Loucy (cell line): Measurements from ENCODE around the gene TPBG.

Source experiments
- H2AFZ ChIP-seq: fragments of 200-600 bp; sonication (generic); 2 replicates; pipeline ENCODE4 v1.6.0; 2016; ENCODE audit warnings: antibody characterized with exemption, mild to moderate bottlenecking, low read length, moderate library complexity
- H3F3A ChIP-seq: fragments of 200-600 bp; 2 replicates; pipeline ENCODE4 v1.6.0; 2016; ENCODE audit warnings: antibody characterized with exemption, low read depth, mild to moderate bottlenecking
- H3K27me3 ChIP-seq: fragments of 200-600 bp; sonication (generic); 2 replicates; pipeline ENCODE4 v1.6.1; 2014; ENCODE audit warnings: low read length, mild to moderate bottlenecking; ENCODE audit not compliant: insufficient read depth, poor library complexity, severe bottlenecking
- H3K36me3 ChIP-seq: fragments of 200-600 bp; sonication (generic); 2 replicates; pipeline ENCODE4 v1.6.1; 2016; ENCODE audit warnings: low read length; ENCODE audit not compliant: insufficient read depth
- H3K4me1 ChIP-seq: fragments of 200-600 bp; sonication (generic); 2 replicates; pipeline ENCODE4 v1.5.1; 2014; ENCODE audit warnings: low read length, mild to moderate bottlenecking; ENCODE audit not compliant: insufficient read depth, poor library complexity, severe bottlenecking
- H3K4me2 ChIP-seq: fragments of 200-600 bp; sonication (generic); 2 replicates; pipeline ENCODE4 v1.6.0; 2014; ENCODE audit warnings: antibody characterized with exemption, low read length, low read depth, mild to moderate bottlenecking; ENCODE audit not compliant: poor library complexity, severe bottlenecking
- H3K4me3 ChIP-seq: fragments of 200-600 bp; sonication (generic); 2 replicates; pipeline ENCODE4 v1.5.1; 2014; ENCODE audit warnings: low read length, mild to moderate bottlenecking, mixed read lengths; ENCODE audit not compliant: poor library complexity, severe bottlenecking
- H3K79me2 ChIP-seq: fragments of 200-600 bp; sonication (generic); 2 replicates; pipeline ENCODE4 v1.6.1; 2014; ENCODE audit warnings: low read length; ENCODE audit not compliant: insufficient read depth
- H3K9ac ChIP-seq: fragments of 200-600 bp; sonication (generic); 2 replicates; pipeline ENCODE4 v1.6.0; 2014; ENCODE audit warnings: mild to moderate bottlenecking, low read depth, low read length, moderate library complexity; ENCODE audit not compliant: poor library complexity, severe bottlenecking
- H3K9me2 ChIP-seq: fragments of 200-600 bp; sonication (generic); replicated peaks from 2 replicates; pipeline ENCODE4 v1.6.1; 2016; ENCODE audit warnings: low read depth, low read length, mixed read lengths
- H3K9me3 ChIP-seq: fragments of 200-600 bp; sonication (generic); 2 replicates; pipeline ENCODE4 v1.6.1; 2014; ENCODE audit warnings: mild to moderate bottlenecking, antibody characterized with exemption, low read length, low read depth; ENCODE audit not compliant: insufficient read depth
- H4K20me1 ChIP-seq: fragments of 200-600 bp; sonication (generic); 2 replicates; pipeline ENCODE4 v1.6.0; 2014; ENCODE audit warnings: antibody characterized with exemption, low read length, mild to moderate bottlenecking; ENCODE audit not compliant: insufficient read depth, poor library complexity, severe bottlenecking
- EZH2phosphoT487 ChIP-seq: fragments of 200-600 bp; IDR thresholded peaks from 2 replicates; pipeline ENCODE4 v1.6.1; 2018; ENCODE audit warnings: antibody characterized with exemption, mild to moderate bottlenecking, moderate library complexity, borderline replicate concordance
- TF ChIP-seq, protein P1 (sequence below): fragments of 200-600 bp; sonication (generic); conservative IDR thresholded peaks from 2 replicates; pipeline ENCODE4 v1.5.1; 2014; ENCODE audit warnings: mild to moderate bottlenecking, antibody characterized with exemption, low read length

TPBG gene

DNA sequence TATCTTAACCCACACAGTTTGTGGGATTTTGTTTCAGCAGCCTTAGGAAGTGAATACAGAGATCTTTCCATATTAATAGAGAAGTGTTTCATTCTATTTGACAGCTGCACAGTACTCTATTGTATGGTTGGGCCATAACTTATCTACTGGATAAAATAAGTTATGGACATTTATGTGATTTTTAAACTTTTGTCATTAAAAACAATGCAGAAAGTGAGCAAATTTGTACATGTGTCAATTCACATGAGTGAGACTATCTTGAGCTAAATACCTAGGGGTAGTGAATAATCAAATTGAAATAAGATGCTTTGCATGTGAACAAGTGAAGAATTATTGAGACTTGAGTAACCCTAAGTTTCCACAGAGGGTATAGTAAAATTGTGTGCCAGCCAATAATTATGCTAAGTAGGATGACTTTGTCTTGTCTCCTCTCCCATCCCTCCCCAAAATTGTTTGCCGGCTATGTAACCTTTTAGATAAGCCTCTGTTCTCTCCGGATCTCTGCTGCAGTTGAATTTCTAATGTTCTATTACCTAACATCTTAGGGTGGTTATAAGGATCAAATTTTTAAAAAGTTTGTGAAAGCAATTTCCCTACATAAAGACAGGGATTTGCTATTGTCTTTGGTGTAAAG lies 33.3 kb upstream of the TPBG start:
- Histone ChIP-seq H4K20me1 (no peaks in the 10 kb centered on the region), H3K36me3 (no peaks in the 10 kb centered on the region), H3K9me3 (no peaks in the 10 kb centered on the region), H3K79me2 (no peaks in the 10 kb centered on the region), H3F3A (no peaks in the 10 kb centered on the region), H2AFZ (no peak overlapping the region), H3K4me3 (no peak overlapping the region), H3K9me2 (no peaks in the 10 kb centered on the region), H3K4me1 (no peaks in the 10 kb centered on the region), H3K9ac (no peak overlapping the region), H3K27me3 (no peaks in the 10 kb centered on the region), H3K4me2 (no peak overlapping the region)
- TF ChIP-seq, protein P1, sequence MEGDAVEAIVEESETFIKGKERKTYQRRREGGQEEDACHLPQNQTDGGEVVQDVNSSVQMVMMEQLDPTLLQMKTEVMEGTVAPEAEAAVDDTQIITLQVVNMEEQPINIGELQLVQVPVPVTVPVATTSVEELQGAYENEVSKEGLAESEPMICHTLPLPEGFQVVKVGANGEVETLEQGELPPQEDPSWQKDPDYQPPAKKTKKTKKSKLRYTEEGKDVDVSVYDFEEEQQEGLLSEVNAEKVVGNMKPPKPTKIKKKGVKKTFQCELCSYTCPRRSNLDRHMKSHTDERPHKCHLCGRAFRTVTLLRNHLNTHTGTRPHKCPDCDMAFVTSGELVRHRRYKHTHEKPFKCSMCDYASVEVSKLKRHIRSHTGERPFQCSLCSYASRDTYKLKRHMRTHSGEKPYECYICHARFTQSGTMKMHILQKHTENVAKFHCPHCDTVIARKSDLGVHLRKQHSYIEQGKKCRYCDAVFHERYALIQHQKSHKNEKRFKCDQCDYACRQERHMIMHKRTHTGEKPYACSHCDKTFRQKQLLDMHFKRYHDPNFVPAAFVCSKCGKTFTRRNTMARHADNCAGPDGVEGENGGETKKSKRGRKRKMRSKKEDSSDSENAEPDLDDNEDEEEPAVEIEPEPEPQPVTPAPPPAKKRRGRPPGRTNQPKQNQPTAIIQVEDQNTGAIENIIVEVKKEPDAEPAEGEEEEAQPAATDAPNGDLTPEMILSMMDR = no peak
- TF ChIP-seq EZH2phosphoT487 = no peak

DNA sequence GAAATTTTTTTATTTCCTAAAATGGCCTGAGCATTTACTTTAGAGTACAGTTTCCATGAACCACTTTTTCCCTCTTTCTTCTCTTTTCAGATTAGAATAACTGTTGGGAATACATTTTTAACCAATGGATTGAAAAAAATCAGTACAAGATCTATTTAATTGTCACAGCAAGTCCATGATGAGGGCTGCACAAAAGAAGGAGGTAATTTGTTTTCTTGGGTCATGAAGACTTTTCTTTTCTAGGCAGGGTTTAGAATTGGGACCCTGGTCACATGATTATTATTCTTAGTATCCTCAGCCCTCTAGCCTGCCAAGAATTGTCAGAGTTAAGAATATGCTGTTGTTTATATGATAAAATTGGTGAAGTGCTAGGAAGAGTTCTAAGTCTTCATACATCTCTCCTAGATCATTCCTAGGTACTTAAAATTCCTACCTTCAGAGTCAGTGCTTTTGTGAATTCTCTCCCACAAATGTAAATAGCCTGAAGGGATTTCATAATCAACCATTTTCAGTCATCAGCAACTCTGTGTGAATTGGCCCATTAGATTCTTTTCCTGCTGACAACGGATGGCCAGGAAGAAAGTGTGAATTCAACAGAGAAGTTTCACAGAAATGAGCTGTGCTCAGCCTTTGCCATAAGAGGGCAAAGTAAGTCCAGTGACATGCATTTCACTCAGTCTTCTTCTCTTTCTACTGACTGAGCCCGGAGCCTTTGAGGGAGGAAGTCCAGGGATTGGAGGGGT lies 32.4 kb upstream of the TPBG start:
- Histone ChIP-seq H2AFZ (no peak overlapping the region), H3K36me3 (no peaks in the 10 kb centered on the region), H3K9ac (no peak overlapping the region), H3K4me2 (no peak overlapping the region), H3K79me2 (no peaks in the 10 kb centered on the region), H3K27me3 (no peaks in the 10 kb centered on the region), H3F3A (no peaks in the 10 kb centered on the region), H3K4me3 (no peak overlapping the region), H3K4me1 (no peaks in the 10 kb centered on the region), H3K9me2 (no peaks in the 10 kb centered on the region), H4K20me1 (no peaks in the 10 kb centered on the region), H3K9me3 (no peaks in the 10 kb centered on the region)
- no peak for TF ChIP-seq EZH2phosphoT487
- TF ChIP-seq, protein P1 = peak; percentile 24; the same call in 1 of the 2 replicates

GRCh38 chr6:82333781-82334180 lies 29.8 kb upstream of the TPBG start:
- no peak overlapping the region for H2AFZ ChIP-seq
- no peak for TF ChIP-seq EZH2phosphoT487
- TF ChIP-seq, protein P1 = no peak
- H3K27me3 ChIP-seq = no peaks in the 10 kb centered on the region
- no peak overlapping the region for H3K4me2 ChIP-seq
- H3K36me3 ChIP-seq = no peaks in the 10 kb centered on the region
- H3K9me3 ChIP-seq = no peaks in the 10 kb centered on the region
- H3K9ac ChIP-seq = no peak overlapping the region
- no peaks in the 10 kb centered on the region for H3K4me1 ChIP-seq
- H3F3A ChIP-seq = no peaks in the 10 kb centered on the region
- no peaks in the 10 kb centered on the region for H3K79me2 ChIP-seq
- no peaks in the 10 kb centered on the region for H4K20me1 ChIP-seq
- H3K4me3 ChIP-seq = no peak overlapping the region
- no peaks in the 10 kb centered on the region for H3K9me2 ChIP-seq
